Measurements from ENCODE around the gene LRFN5.
"Not testable (repeated sequence)": the region's sequence is repeated elsewhere in the genome, so short reads cannot be mapped to it uniquely, and the experiment has no call there.

Gene LRFN5

DNA sequence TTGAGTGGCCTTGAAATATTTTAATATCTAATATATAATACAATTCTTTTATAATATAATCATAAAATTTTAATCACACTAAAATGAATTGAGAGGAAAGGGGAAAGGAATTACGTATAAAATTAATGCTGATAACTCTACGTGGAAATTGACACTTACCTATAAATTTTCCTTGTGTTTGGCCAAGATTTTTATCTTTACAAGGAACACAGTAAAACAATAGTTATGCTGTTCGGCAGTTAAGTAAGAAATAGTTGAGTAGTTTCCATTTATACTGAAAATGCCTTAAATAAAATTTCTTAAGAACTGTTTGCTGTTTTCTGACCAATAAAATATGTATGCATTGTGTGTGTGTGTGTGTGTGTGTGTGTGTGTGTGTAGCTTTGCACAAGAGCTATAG is 294.4 kb downstream of the LRFN5 start:
- Histone ChIP-seq H3K9me3 (ENCODE audit: control insufficient read depth, insufficient read depth, low read depth, low read length) (no peaks in the 10 kb centered on the region), H3K27ac (ENCODE audit: extremely low read depth, low read depth, low read length) (no peak overlapping the region), H3K4me1 (ENCODE audit: control insufficient read depth, insufficient read depth, low read length) (no peaks in the 10 kb centered on the region), H3K4me3 (ENCODE audit: low read depth, low read length) (no peak overlapping the region), H3K36me3 (ENCODE audit: control insufficient read depth in 2 of 2, insufficient read depth in 1 of 2, low read length in 2 of 2) (no peaks in the 10 kb centered on the region)
- TF ChIP-seq, protein P1, sequence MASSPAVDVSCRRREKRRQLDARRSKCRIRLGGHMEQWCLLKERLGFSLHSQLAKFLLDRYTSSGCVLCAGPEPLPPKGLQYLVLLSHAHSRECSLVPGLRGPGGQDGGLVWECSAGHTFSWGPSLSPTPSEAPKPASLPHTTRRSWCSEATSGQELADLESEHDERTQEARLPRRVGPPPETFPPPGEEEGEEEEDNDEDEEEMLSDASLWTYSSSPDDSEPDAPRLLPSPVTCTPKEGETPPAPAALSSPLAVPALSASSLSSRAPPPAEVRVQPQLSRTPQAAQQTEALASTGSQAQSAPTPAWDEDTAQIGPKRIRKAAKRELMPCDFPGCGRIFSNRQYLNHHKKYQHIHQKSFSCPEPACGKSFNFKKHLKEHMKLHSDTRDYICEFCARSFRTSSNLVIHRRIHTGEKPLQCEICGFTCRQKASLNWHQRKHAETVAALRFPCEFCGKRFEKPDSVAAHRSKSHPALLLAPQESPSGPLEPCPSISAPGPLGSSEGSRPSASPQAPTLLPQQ (tag by site-specific recombination; IDR thresholded peaks at IDR 0.05) = no peak
- CTCF ChIA-PET = no interaction called here
- POLR2A ChIA-PET = no interaction called here

- H3K9me3 ChIP-seq (ENCODE audit: control insufficient read depth, insufficient read depth, low read depth, low read length) = no peaks in the 10 kb centered on the region
- ChIA-PET POLR2A (no interaction called here), CTCF (no interaction called here)
- no peaks in the 10 kb centered on the region for H3K36me3 ChIP-seq (ENCODE audit: control insufficient read depth in 2 of 2, insufficient read depth in 1 of 2, low read length in 2 of 2)
- no peaks in the 10 kb centered on the region for H3K4me1 ChIP-seq (ENCODE audit: control insufficient read depth, insufficient read depth, low read length)
- TF ChIP-seq ZNF837 (tag by site-specific recombination; IDR thresholded peaks at IDR 0.05) (no peak), ZNF19 (tag by site-specific recombination; IDR thresholded peaks at IDR 0.05; ENCODE audit: low read depth) (no peak), ZNF274 (IDR thresholded peaks at IDR 0.05; ENCODE audit: low read length) (no peak), ZNF274 (tag by site-specific recombination; IDR thresholded peaks at IDR 0.05; ENCODE audit: borderline replicate concordance) (no peak), SP3 (tag by site-specific recombination; IDR thresholded peaks at IDR 0.05) (no peak), SETDB1 (IDR thresholded peaks at IDR 0.05; ENCODE audit: insufficient read length, low read length) (no peak), ZNF184 (tag by site-specific recombination; IDR thresholded peaks at IDR 0.05) (no peak), ZSCAN23 (tag by site-specific recombination; IDR thresholded peaks at IDR 0.05) (no peak), SP2 (tag by site-specific recombination; IDR thresholded peaks at IDR 0.05) (no peak), ZNF548 (tag by site-specific recombination; IDR thresholded peaks at IDR 0.05) (no peak)
- TF ChIP-seq, protein P2, sequence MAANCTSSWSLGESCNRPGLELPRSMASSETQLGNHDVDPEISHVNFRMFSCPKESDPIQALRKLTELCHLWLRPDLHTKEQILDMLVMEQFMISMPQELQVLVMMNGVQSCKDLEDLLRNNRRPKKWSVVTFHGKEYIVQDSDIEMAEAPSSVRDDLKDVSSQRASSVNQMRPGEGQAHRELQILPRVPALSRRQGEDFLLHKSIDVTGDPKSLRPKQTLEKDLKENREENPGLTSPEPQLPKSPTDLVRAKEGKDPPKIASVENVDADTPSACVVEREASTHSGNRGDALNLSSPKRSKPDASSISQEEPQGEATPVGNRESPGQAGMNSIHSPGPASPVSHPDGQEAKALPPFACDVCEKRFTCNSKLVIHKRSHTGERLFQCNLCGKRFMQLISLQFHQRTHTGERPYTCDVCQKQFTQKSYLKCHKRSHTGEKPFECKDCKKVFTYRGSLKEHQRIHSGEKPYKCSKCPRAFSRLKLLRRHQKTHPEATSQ (tag by site-specific recombination; IDR thresholded peaks at IDR 0.05) = no peak
- H3K4me3 ChIP-seq (ENCODE audit: low read depth, low read length) = no peak overlapping the region
- H3K27ac ChIP-seq (ENCODE audit: extremely low read depth, low read depth, low read length) = no peak overlapping the region
These were observed 298.8 kb downstream of the LRFN5 start for GRCh38 chr14:41905394-41905964.

DNA sequence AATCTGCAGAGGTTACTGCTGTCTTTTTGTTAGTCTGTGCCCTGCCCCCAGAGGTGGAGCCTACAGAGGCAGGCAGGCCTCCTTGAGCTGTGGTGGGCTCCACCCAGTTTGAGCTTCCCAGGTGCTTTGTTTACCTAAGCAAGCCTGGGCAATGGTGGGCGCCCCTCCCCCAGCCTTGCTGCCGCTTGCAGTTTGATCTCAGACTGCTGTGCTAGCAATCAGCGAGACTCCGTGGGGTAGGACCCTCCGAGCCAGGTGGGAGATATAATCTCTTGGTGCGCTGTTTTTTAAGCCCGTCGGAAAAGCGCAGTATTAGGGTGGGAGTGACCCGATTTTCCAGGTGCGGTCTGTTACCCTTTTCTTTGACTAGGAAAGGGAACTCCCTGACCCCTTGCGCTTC is 304.5 kb downstream of the LRFN5 start:
- CTCF ChIA-PET; H3K36me3 ChIP-seq (ENCODE audit: control insufficient read depth in 2 of 2, insufficient read depth in 1 of 2, low read length in 2 of 2); H3K4me3 ChIP-seq (ENCODE audit: low read depth, low read length); H3K27ac ChIP-seq (ENCODE audit: extremely low read depth, low read depth, low read length); H3K9me3 ChIP-seq (ENCODE audit: control insufficient read depth, insufficient read depth, low read depth, low read length); POLR2A ChIA-PET; H3K4me1 ChIP-seq (ENCODE audit: control insufficient read depth, insufficient read depth, low read length): not testable (repeated sequence)

- ChIA-PET POLR2A (no interaction called here), CTCF (no interaction called here)
- Histone ChIP-seq H3K4me1 (ENCODE audit: control insufficient read depth, insufficient read depth, low read length) (no peaks in the 10 kb centered on the region), H3K27ac (ENCODE audit: extremely low read depth, low read depth, low read length) (no peak overlapping the region), H3K4me3 (ENCODE audit: low read depth, low read length) (no peak overlapping the region), H3K9me3 (ENCODE audit: control insufficient read depth, insufficient read depth, low read depth, low read length) (no peaks in the 10 kb centered on the region), H3K36me3 (ENCODE audit: control insufficient read depth in 2 of 2, insufficient read depth in 1 of 2, low read length in 2 of 2) (no peaks in the 10 kb centered on the region)
- no peak for TF ChIP-seq ZNF658 (tag by site-specific recombination; IDR thresholded peaks at IDR 0.05)
- TF ChIP-seq WT1 (tag by site-specific recombination; IDR thresholded peaks at IDR 0.05) = no peak
- no peak for TF ChIP-seq ZNF112 (tag by site-specific recombination; IDR thresholded peaks at IDR 0.05)
- no peak for TF ChIP-seq ZNF518A (tag by site-specific recombination; conservative IDR thresholded peaks at IDR 0.05; ENCODE audit: low read depth)
- no peak for TF ChIP-seq ZNF777 (tag by site-specific recombination; IDR thresholded peaks at IDR 0.05; ENCODE audit: borderline replicate concordance)
These were observed 306.7 kb downstream of the LRFN5 start for GRCh38 chr14:41913398-41913797.

Measured in HEK293 (cell line).